Nephron progenitor cell (in vitro differentiated cells): ENCODE data around the gene CACNA1A.
"Not testable (repeated sequence)": the region's sequence is repeated elsewhere in the genome, so short reads cannot be mapped to it uniquely, and the experiment has no call there.

Source experiments
- DNase-seq: peaks from one replicate; pipeline ENCODE4 v3.0.0; 2021
- H3K27ac Mint-ChIP-seq: 2 replicates; pipeline ENCODE4 v1.8.0; 2021; ENCODE audit warnings: mild to moderate bottlenecking, moderate library complexity, mixed read lengths
- H3K27me3 Mint-ChIP-seq: 2 replicates; pipeline ENCODE4 v1.8.0; 2021; ENCODE audit warnings: mild to moderate bottlenecking, low read depth, mixed read lengths; ENCODE audit not compliant: poor library complexity
- H3K36me3 Mint-ChIP-seq: 2 replicates; pipeline ENCODE4 v1.8.0; 2021; ENCODE audit warnings: low read depth, mixed read lengths
- H3K4me1 Mint-ChIP-seq: 2 replicates; pipeline ENCODE4 v1.8.0; 2021; ENCODE audit warnings: mixed read lengths
- H3K4me3 Mint-ChIP-seq: 2 replicates; pipeline ENCODE4 v1.8.0; 2021; ENCODE audit warnings: mild to moderate bottlenecking, moderate library complexity, mixed read lengths
- H3K9me3 Mint-ChIP-seq: 2 replicates; pipeline ENCODE4 v1.8.0; 2021; ENCODE audit warnings: mild to moderate bottlenecking, moderate library complexity, mixed read lengths
- TF ChIP-seq, protein P1 (sequence below): fragments of 200-600 bp; sonication (generic); IDR thresholded peaks from 2 replicates; pipeline ENCODE4 v1.5.0; 2021; ENCODE audit warnings: antibody characterized with exemption

CACNA1A gene

DNA sequence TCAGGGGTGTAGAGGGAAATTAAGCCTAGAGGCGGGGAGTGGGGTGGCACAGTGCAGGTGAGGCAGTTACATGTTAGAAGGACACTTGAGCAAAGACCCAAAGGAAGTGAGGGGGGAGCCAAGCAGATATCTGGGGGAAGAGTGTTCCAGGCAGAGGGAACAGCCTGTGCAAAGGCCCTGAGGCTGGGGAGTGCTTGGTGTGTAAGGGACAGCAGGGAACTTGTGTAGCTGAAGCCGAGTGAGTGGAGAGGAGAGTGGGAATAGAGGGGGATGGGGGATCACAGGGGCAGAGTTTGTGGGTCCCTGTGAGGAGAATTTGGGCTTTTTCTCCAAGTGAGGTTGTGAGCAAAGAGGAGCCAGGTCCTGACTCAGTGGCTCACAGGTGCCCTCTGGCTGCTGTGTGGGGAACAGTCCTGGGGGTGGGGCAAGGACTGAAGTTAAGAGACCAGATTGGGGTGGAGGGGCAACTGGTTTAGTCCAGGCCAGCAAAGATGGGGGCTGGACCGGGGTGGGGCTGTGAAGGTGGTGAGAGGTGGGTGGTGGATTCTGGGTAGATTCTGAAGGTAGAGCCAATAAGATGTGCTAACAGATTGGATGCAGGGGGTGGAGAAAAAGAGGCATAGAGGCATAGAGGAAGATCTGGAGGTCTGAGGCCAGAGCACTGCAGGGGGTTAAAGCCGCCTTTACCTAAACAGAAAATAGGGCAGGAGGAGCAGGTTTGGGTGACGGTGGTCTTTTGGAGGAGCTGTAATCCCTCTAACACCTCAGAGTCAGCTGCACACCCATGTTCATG lies 75.3 kb downstream of the CACNA1A start:
- no peak overlapping the region for H3K4me3 Mint-ChIP-seq
- H3K36me3 Mint-ChIP-seq = no peaks in the 10 kb centered on the region
- peaks cover 8% of the 10 kb centered on the region for H3K9me3 Mint-ChIP-seq
- no peaks in the 10 kb centered on the region for H3K4me1 Mint-ChIP-seq
- DNase-seq = peak; percentile 49
- no peak overlapping the region for H3K27ac Mint-ChIP-seq
- TF ChIP-seq, protein P1, sequence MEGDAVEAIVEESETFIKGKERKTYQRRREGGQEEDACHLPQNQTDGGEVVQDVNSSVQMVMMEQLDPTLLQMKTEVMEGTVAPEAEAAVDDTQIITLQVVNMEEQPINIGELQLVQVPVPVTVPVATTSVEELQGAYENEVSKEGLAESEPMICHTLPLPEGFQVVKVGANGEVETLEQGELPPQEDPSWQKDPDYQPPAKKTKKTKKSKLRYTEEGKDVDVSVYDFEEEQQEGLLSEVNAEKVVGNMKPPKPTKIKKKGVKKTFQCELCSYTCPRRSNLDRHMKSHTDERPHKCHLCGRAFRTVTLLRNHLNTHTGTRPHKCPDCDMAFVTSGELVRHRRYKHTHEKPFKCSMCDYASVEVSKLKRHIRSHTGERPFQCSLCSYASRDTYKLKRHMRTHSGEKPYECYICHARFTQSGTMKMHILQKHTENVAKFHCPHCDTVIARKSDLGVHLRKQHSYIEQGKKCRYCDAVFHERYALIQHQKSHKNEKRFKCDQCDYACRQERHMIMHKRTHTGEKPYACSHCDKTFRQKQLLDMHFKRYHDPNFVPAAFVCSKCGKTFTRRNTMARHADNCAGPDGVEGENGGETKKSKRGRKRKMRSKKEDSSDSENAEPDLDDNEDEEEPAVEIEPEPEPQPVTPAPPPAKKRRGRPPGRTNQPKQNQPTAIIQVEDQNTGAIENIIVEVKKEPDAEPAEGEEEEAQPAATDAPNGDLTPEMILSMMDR = peak; percentile 48
- peaks cover 10% of the 10 kb centered on the region for H3K27me3 Mint-ChIP-seq

GRCh38 chr19:13429563-13429962 lies 76.7 kb downstream of the CACNA1A start:
- Mint-ChIP-seq H3K27ac (no peak overlapping the region), H3K4me1 (no peaks in the 10 kb centered on the region), H3K36me3 (no peaks in the 10 kb centered on the region), H3K27me3 (peaks cover 23% of the 10 kb centered on the region), H3K4me3 (no peak overlapping the region), H3K9me3 (peaks cover 20% of the 10 kb centered on the region)
- DNase-seq = no peak
- TF ChIP-seq, protein P1 = no peak

- peak; percentile 21 for DNase-seq
- Mint-ChIP-seq H3K27ac (no peak overlapping the region), H3K36me3 (no peaks in the 10 kb centered on the region), H3K4me3 (no peak overlapping the region), H3K4me1 (no peaks in the 10 kb centered on the region), H3K27me3 (peaks cover 21% of the 10 kb centered on the region), H3K9me3 (peaks cover 27% of the 10 kb centered on the region)
- TF ChIP-seq, protein P1 = peak; percentile 60
Measured at GRCh38 chr19:13428352-13428751, 77.9 kb downstream of the CACNA1A start.

DNA sequence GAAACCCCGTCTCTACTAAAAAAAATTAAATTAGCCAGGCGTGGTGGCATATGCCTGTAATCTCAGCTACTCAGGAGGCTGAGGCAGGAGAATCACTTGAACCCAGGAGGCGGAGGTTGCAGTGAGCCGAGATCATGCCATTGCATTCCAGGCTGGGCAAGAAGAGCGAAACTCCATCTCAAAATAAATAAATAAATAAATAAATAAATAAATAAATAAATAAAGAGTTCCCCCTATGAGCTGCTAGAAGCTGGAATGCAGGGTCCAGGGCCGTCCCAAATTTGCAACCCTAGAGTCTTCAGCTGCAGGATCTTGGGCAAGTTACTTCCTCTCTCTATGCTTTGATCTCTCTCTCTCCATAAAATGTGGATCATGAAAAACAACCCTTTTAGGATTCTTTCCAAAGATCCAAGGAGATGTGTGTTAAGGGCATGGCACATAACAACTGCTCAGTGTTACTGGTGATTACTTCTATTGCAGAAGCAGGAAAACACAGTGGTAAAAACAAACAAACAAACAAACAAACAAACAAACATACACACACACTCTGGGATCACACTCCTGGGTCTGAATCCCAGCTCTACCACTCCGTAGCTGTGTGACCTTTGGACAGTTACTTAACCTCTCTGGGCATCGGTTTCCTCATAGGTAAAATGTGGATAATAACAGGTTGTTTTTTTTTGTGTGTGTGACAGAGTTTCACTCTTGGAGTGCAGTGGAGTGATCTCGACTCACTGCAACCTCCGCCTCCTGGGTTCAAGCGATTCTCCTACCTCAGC lies 78.8 kb downstream of the CACNA1A start:
- Mint-ChIP-seq H3K27ac (no peak overlapping the region), H3K27me3 (peaks cover 21% of the 10 kb centered on the region), H3K4me1 (no peaks in the 10 kb centered on the region), H3K9me3 (peaks cover 35% of the 10 kb centered on the region), H3K36me3 (no peaks in the 10 kb centered on the region), H3K4me3 (no peak overlapping the region)
- DNase-seq = no peak
- TF ChIP-seq, protein P1 = no peak

DNA sequence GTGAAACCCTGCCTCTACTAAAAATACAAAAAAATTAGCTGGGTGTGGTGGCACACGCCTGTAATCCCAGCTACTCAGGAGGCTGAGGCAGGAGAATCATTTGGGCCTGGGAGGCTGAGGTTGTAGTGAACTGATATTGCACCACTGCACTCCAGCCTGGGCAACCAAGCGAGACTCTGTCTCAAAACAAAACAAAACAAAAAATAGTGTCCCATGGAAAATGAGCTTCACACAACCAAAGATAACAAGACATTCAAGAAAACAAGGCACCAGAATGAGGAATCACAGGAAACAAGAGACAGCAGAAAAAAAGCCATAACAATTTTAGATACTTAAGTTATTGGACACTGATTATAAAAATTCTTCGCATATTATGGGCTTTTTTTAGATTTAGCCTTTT lies 80.4 kb downstream of the CACNA1A start:
- not testable (repeated sequence) for H3K4me1 Mint-ChIP-seq, H3K4me3 Mint-ChIP-seq, DNase-seq, H3K36me3 Mint-ChIP-seq, H3K27ac Mint-ChIP-seq
- Mint-ChIP-seq H3K27me3 (peaks cover 21% of the 10 kb centered on the region), H3K9me3 (peaks cover 49% of the 10 kb centered on the region)

- peaks cover 21% of the 10 kb centered on the region for H3K27me3 Mint-ChIP-seq
- TF ChIP-seq, protein P1 = no peak
- H3K4me1 Mint-ChIP-seq = no peaks in the 10 kb centered on the region
- H3K4me3 Mint-ChIP-seq = no peak overlapping the region
- H3K9me3 Mint-ChIP-seq = peaks cover 49% of the 10 kb centered on the region
- H3K36me3 Mint-ChIP-seq = no peaks in the 10 kb centered on the region
- no peak for DNase-seq
- no peak overlapping the region for H3K27ac Mint-ChIP-seq
Measured at GRCh38 chr19:13425151-13425550, 81.1 kb downstream of the CACNA1A start.
